Measurements from ENCODE around the gene UROC1. TPM values are rescaled to one million over a fixed set of nuclear protein-coding genes. Genes with fewer than 3 reads are reported as not detected.

UROC1 gene
- total and polyA plus RNA-seq, 8 donors, result not detected

DNA sequence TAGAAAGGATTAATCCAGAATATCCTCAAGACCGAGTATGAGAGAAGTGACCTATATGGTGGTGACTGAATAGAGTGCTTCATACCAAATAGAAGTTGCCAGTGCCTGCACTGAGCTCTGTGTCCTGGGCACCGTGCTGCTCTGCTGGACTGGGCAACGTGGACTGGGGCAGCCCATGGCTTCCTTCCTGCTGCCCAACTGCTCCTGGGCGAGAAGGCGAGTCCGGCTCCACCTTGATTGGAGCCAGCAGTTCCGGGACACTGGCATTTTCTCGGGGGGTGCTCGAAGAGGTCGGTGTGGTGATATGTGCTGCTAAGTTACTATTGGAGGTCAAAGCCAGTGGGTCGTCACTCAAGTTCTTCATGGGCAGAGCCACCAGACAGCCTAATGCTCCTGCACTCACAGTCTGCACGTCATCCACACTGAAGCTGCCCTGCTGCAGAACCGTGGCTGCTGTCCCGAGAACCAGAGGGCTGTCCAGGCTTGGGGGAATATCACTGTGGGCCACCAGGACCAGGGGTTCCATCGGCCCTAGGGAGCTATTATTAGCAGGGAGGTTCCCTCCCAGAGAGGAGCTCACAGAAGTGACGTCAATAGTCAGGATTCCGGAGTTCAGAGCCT, 56.0 kb downstream of the UROC1 start:
- 89 to 91% (median 90%) methylated on average over 13 to 17 of the region's 17 CpGs for WGBS, 5 donors
- no peak for DNase-seq
- no peaks in the 10 kb centered on the region for H3K27me3 ChIP-seq
- H3K4me3 ChIP-seq, result no peak overlapping the region
- TF ChIP-seq CTCF (IDR thresholded peaks at IDR 0.05) (no peak), POLR2A (IDR thresholded peaks at IDR 0.05) (no peak), EP300 (IDR thresholded peaks at IDR 0.05) (no peak), POLR2AphosphoS5 (IDR thresholded peaks at IDR 0.05) (no peak)
- H3K9me3 ChIP-seq, result no peaks in the 10 kb centered on the region
- peaks cover 89 to 100% (median 100%) of the 10 kb centered on the region in 4 donors for H3K36me3 ChIP-seq
- peaks cover 4 to 25% (median 8%) of the 10 kb centered on the region in 4 donors for H3K4me1 ChIP-seq
- H3K27ac ChIP-seq, result no peak overlapping the region
- intact Hi-C loops (cut with DNase I; ENCODE audit: low total_unique reads), result no loop called here

- no peak for TF ChIP-seq POLR2A (IDR thresholded peaks at IDR 0.05)
- no peak for TF ChIP-seq CTCF (IDR thresholded peaks at IDR 0.05)
- TF ChIP-seq POLR2AphosphoS5 (IDR thresholded peaks at IDR 0.05), result no peak
- TF ChIP-seq EP300 (IDR thresholded peaks at IDR 0.05), result no peak
- H3K36me3 ChIP-seq, result peaks cover 81 to 100% (median 100%) of the 10 kb centered on the region in 4 donors
- WGBS, 5 donors, result 77 to 95% (median 84%) methylated on average over 7 of the region's 7 CpGs
- H3K27ac ChIP-seq, result no peak overlapping the region
- no peak for DNase-seq
- peaks cover 0 to 13% (median 3%) of the 10 kb centered on the region in 4 donors for H3K4me1 ChIP-seq
- H3K27me3 ChIP-seq, result no peaks in the 10 kb centered on the region
- H3K9me3 ChIP-seq, result no peaks in the 10 kb centered on the region
- intact Hi-C loops (cut with DNase I; ENCODE audit: low total_unique reads), result no loop called here
- H3K4me3 ChIP-seq, result no peak overlapping the region
Observed at GRCh38 chr3:126460381-126460780, 57.2 kb downstream of the UROC1 start.

- no peak overlapping the region for H3K4me3 ChIP-seq
- 80 to 86% (median 84%) methylated on average over 9 of the region's 9 CpGs for WGBS, 5 donors
- peaks cover 0 to 7% (median 2%) of the 10 kb centered on the region in 4 donors for H3K4me1 ChIP-seq
- intact Hi-C loops (cut with DNase I; ENCODE audit: low total_unique reads), result no loop called here
- H3K9me3 ChIP-seq, result no peaks in the 10 kb centered on the region
- H3K27me3 ChIP-seq, result no peaks in the 10 kb centered on the region
- H3K27ac ChIP-seq, result no peak overlapping the region
- DNase-seq, result no peak
- H3K36me3 ChIP-seq, result peaks cover 75 to 100% (median 99%) of the 10 kb centered on the region in 4 donors
- TF ChIP-seq POLR2AphosphoS5 (IDR thresholded peaks at IDR 0.05), result no peak
- TF ChIP-seq EP300 (IDR thresholded peaks at IDR 0.05), result no peak
- TF ChIP-seq CTCF (IDR thresholded peaks at IDR 0.05), result no peak
- TF ChIP-seq POLR2A (IDR thresholded peaks at IDR 0.05), result no peak
Observed at GRCh38 chr3:126459763-126460127, 57.8 kb downstream of the UROC1 start.

- no peak overlapping the region for H3K4me3 ChIP-seq
- peaks cover 70 to 100% (median 99%) of the 10 kb centered on the region in 4 donors for H3K36me3 ChIP-seq
- H3K9me3 ChIP-seq, result no peaks in the 10 kb centered on the region
- TF ChIP-seq CTCF (IDR thresholded peaks at IDR 0.05), result no peak
- TF ChIP-seq POLR2AphosphoS5 (IDR thresholded peaks at IDR 0.05), result no peak
- TF ChIP-seq POLR2A (IDR thresholded peaks at IDR 0.05), result no peak
- TF ChIP-seq EP300 (IDR thresholded peaks at IDR 0.05), result no peak
- intact Hi-C loops (cut with DNase I; ENCODE audit: low total_unique reads), result no loop called here
- DNase-seq, result no peak
- peak overlapping the region in 1 of 5 donors; percentile 36 for H3K27ac ChIP-seq
- no peaks in the 10 kb centered on the region for H3K27me3 ChIP-seq
- WGBS, 5 donors, result 68 to 78% (median 75%) methylated on average over 7 of the region's 7 CpGs
- H3K4me1 ChIP-seq, result peaks cover 0 to 5% (median under 1%) of the 10 kb centered on the region in 4 donors
Observed at GRCh38 chr3:126459111-126459762, 58.3 kb downstream of the UROC1 start.

Measured in stomach (tissue), 9 donors.